ENCODE results near the gene ABHD17C.

ABHD17C gene

GRCh38 chr15:80727596-80727995, 32.5 kb downstream of the ABHD17C start:
- in situ Hi-C loops (cut with MboI; ENCODE audit: low sequenced_read_pairs) = no loop called here

- in situ Hi-C loops (cut with MboI; ENCODE audit: low sequenced_read_pairs) = no loop called here
Measured at GRCh38 chr15:80730387-80730786, 35.3 kb downstream of the ABHD17C start.

- in situ Hi-C loops (cut with MboI; ENCODE audit: low sequenced_read_pairs) = no loop called here
Measured at GRCh38 chr15:80730926-80731325, 35.8 kb downstream of the ABHD17C start.

- in situ Hi-C loops (cut with MboI; ENCODE audit: low sequenced_read_pairs) = no loop called here
Measured at GRCh38 chr15:80732167-80732566, 37.1 kb downstream of the ABHD17C start.

- in situ Hi-C loops (cut with MboI; ENCODE audit: low sequenced_read_pairs) = no loop called here
Measured at GRCh38 chr15:80732818-80733217, 37.7 kb downstream of the ABHD17C start.

- in situ Hi-C loops (cut with MboI; ENCODE audit: low sequenced_read_pairs) = no loop called here
Measured at GRCh38 chr15:80733460-80733859, 38.4 kb downstream of the ABHD17C start.

GRCh38 chr15:80735344-80735743, 40.2 kb downstream of the ABHD17C start:
- in situ Hi-C loops (cut with MboI; ENCODE audit: low sequenced_read_pairs) = no loop called here

- in situ Hi-C loops (cut with MboI; ENCODE audit: low sequenced_read_pairs) = no loop called here
Measured at GRCh38 chr15:80736560-80736959, 41.5 kb downstream of the ABHD17C start.

- in situ Hi-C loops (cut with MboI; ENCODE audit: low sequenced_read_pairs) = no loop called here
Measured at GRCh38 chr15:80739919-80740318, 44.8 kb downstream of the ABHD17C start.

- in situ Hi-C loops (cut with MboI; ENCODE audit: low sequenced_read_pairs) = no loop called here
Measured at GRCh38 chr15:80742081-80742480, 47.0 kb downstream of the ABHD17C start.

GRCh38 chr15:80743189-80743833, 48.2 kb downstream of the ABHD17C start:
- in situ Hi-C loops (cut with MboI; ENCODE audit: low sequenced_read_pairs) = no loop called here

GRCh38 chr15:80744415-80744814, 49.3 kb downstream of the ABHD17C start:
- in situ Hi-C loops (cut with MboI; ENCODE audit: low sequenced_read_pairs) = no loop called here

GRCh38 chr15:80744826-80745225, 49.7 kb downstream of the ABHD17C start:
- in situ Hi-C loops (cut with MboI; ENCODE audit: low sequenced_read_pairs) = no loop called here

- in situ Hi-C loops (cut with MboI; ENCODE audit: low sequenced_read_pairs) = no loop called here
Measured at GRCh38 chr15:80745888-80746287, 50.8 kb downstream of the ABHD17C start.

GRCh38 chr15:80747317-80748053, 52.4 kb downstream of the ABHD17C start:
- in situ Hi-C loops (cut with MboI; ENCODE audit: low sequenced_read_pairs) = no loop called here

GRCh38 chr15:80749589-80749988, 54.5 kb downstream of the ABHD17C start:
- in situ Hi-C loops (cut with MboI; ENCODE audit: low sequenced_read_pairs) = no loop called here

GRCh38 chr15:80750575-80750974, 55.5 kb downstream of the ABHD17C start:
- in situ Hi-C loops (cut with MboI; ENCODE audit: low sequenced_read_pairs) = no loop called here

GRCh38 chr15:80752204-80752603, 57.1 kb downstream of the ABHD17C start:
- in situ Hi-C loops (cut with MboI; ENCODE audit: low sequenced_read_pairs) = no loop called here

- in situ Hi-C loops (cut with MboI; ENCODE audit: low sequenced_read_pairs) = no loop called here
Measured at GRCh38 chr15:80753161-80753560, 58.1 kb downstream of the ABHD17C start.

- in situ Hi-C loops (cut with MboI; ENCODE audit: low sequenced_read_pairs) = no loop called here
Measured at GRCh38 chr15:80754014-80754413, 58.9 kb downstream of the ABHD17C start.

GRCh38 chr15:80755885-80756284, 60.8 kb downstream of the ABHD17C start:
- in situ Hi-C loops (cut with MboI; ENCODE audit: low sequenced_read_pairs) = no loop called here

GRCh38 chr15:80758130-80758745, 63.1 kb downstream of the ABHD17C start:
- in situ Hi-C loops (cut with MboI; ENCODE audit: low sequenced_read_pairs) = no loop called here
